Epithelial cell of proximal tubule (primary cell): ENCODE results near the gene OVCA2. TPM values are rescaled to one million over a fixed set of nuclear protein-coding genes. Genes with fewer than 3 reads are reported as not detected.

Source experiments
- DNase-seq: peaks from one replicate; pipeline ENCODE4 v3.0.0-alpha.2; 2011; ENCODE audit warnings: low read depth
- H3K4me3 ChIP-seq: 2 replicates; pipeline ENCODE4 v1.5.1; 2011; ENCODE audit warnings: low read depth, mild to moderate bottlenecking, low read length
- CTCF ChIP-seq: conservative IDR thresholded peaks from 2 replicates; pipeline ENCODE4 v1.5.1; 2012; ENCODE audit warnings: low read depth, mild to moderate bottlenecking, low read length
- total RNA-seq: library from RNA; depleted of rRNA; stranded (reverse); fragments of >200 nt; gene quantifications from 2 replicates; pipeline ENCODE4 v1.2.3, GENCODE V29; 2015

The OVCA2 gene
- total RNA-seq, 1 donor from 2014 or later: 55.4 TPM

GRCh38 chr17:2087597-2088211 lies 45.9 kb downstream of the OVCA2 start:
- TF ChIP-seq CTCF: no peak
- H3K4me3 ChIP-seq: no peak overlapping the region
- DNase-seq: no peak

- DNase-seq: no peak
- no peak for TF ChIP-seq CTCF
- no peak overlapping the region for H3K4me3 ChIP-seq
Measured at GRCh38 chr17:2089021-2089422, 47.2 kb downstream of the OVCA2 start.

DNA sequence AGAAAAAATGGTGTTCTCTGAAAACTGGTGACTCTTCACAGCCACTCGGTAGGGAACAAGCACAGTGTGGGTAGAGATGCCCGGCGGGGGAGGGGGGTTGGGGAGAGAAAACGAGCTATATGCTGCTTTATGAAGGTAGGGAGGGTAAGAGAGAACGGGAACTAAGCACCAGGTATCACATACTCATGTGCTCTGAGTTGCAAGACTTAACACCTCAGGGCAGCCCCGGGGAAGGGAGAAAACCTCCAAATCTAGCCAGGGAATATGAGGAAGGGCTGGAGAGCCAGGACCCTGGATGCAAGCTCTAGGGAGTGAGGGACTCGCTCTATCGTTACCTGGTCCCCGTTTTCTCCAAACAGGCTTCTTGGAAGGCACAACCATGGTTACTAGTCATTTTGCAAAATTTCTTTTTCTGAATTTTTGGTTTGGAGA lies 48.4 kb downstream of the OVCA2 start:
- no peak for TF ChIP-seq CTCF
- no peak for DNase-seq
- H3K4me3 ChIP-seq: no peak overlapping the region

GRCh38 chr17:2090804-2091534 lies 49.1 kb downstream of the OVCA2 start:
- TF ChIP-seq CTCF: peak; percentile 40
- DNase-seq: no peak
- H3K4me3 ChIP-seq: no peak overlapping the region

DNA sequence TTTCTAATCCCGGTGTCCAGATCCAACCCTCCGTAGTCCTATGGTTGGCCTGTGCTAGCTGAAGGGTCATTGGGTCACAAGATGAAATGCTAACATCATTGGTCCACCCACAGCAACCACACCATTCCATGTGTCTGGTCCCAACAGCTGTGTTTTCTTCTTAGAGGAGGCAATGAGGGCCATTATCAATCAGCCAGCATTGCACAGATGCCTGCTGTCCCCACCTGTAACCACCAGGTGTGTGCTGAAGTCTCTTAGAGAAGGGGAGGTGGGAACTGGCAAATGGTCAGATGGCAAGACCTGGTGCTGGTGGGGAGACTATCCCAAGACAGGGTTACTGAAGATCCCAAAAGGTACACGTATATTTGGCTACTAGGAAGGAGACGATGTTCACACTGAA lies 50.4 kb downstream of the OVCA2 start:
- DNase-seq: no peak
- TF ChIP-seq CTCF: no peak
- no peak overlapping the region for H3K4me3 ChIP-seq

Other genes starting within 250 kb of the OVCA2 start
- gene SMYD4, start 212.1 kb upstream of the OVCA2 start, total RNA-seq: 4.6 and 10.5 TPM in 2 replicates
- 28.5 and 33.4 TPM in 2 replicates for gene RPA1, start 212.0 kb upstream of the OVCA2 start, total RNA-seq
- gene RTN4RL1, start 16.7 kb upstream of the OVCA2 start, total RNA-seq: not detected in 2 replicates
- 30.8 and 33.1 TPM in 2 replicates for gene DPH1, start 11.9 kb upstream of the OVCA2 start, total RNA-seq
- 2.7 and 4.1 TPM in 2 replicates for gene HIC1, start 13.1 kb downstream of the OVCA2 start, total RNA-seq